Measurements from ENCODE around the gene EHD1.

Gene EHD1

DNA sequence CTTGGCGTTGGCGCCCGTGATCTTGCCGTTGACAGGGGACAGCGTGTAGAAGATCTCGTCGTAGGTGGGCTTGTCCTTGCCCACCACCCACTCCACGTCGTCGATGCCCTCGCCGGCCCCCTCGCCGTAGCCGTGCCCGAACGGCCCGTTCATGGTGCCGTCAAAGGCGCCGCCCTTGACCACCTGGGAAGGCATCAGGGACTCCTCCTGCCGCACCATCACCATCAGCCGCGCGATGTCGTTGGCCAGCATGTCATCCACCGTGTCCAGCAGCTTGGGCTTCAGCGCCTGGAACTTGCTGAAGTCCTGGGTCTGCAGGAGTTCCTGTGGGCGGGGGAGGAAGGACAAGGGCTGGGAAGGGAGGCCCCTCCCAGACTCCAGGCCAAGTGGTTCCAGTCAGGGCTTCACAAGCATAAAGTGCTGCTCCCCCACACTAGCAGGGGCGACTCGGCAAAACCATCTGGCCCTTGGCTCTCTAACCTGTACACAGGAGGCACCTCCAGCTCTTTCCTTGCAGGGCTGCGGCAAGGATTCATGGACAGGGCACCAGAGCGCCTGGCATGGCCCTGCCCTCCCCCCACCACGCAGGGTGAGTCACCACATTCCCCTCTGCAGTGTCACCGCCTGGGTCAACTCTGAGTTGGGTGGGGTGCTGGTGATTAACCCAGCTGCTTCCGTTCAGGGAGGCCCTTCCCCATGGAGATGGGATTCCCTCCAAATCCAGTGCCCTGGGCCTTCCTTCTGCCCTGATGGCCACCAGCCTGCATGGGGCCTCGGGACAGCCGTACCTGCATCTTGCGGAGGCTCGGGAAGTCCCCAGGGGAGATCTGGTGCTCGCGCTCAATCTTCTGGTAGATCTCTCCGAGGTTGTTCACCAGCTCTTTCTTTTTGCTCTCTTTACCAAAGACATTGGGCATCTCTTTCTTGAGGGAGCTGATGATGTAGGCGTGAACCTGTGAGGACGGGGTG lies 23.6 kb downstream of the EHD1 start:
- TF ChIP-seq, protein P1, sequence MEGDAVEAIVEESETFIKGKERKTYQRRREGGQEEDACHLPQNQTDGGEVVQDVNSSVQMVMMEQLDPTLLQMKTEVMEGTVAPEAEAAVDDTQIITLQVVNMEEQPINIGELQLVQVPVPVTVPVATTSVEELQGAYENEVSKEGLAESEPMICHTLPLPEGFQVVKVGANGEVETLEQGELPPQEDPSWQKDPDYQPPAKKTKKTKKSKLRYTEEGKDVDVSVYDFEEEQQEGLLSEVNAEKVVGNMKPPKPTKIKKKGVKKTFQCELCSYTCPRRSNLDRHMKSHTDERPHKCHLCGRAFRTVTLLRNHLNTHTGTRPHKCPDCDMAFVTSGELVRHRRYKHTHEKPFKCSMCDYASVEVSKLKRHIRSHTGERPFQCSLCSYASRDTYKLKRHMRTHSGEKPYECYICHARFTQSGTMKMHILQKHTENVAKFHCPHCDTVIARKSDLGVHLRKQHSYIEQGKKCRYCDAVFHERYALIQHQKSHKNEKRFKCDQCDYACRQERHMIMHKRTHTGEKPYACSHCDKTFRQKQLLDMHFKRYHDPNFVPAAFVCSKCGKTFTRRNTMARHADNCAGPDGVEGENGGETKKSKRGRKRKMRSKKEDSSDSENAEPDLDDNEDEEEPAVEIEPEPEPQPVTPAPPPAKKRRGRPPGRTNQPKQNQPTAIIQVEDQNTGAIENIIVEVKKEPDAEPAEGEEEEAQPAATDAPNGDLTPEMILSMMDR (conservative IDR thresholded peaks at IDR 0.05; ENCODE audit: low read depth) = no peak
- H3K27ac ChIP-seq = peak overlapping the region; percentile 99
- ChIA-PET CTCF (interaction anchor here (0.6 to 2.8 kb wide), 3 partner anchors 24 to 159 kb away, joined by 3 to 12 read pairs (median 5); partner anchors contain the start of gene ARL2), POLR2A (ENCODE audit: low non-redundant PET) (interaction anchor here (0.6 to 1.7 kb wide), 3 partner anchors 15 to 641 kb away, joined by 4 to 7 read pairs (median 6); no protein-coding TSS in a partner anchor)
- peak; percentile 96 for DNase-seq (ENCODE audit: low spot score)

DNA sequence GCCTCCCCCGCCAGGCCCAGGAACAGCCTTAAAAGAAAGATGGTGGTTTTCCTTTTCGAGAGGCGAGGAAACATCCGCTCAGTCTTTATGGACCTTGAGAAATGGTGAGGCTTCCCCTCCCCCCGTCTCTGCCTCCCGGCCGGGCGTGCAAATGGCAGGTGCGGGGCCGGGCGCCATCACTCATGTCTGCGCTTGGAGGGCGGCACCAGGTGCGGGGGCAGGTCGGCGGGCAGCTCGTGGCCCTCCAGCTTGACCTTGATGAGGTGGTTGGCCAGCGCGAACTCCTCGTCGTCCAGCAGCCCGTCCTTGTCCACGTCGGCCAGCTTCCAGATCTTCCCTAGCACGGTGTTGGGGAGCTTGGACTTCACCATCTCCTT lies 24.3 kb downstream of the EHD1 start:
- CTCF ChIA-PET = interaction anchor here (2.8 kb wide), 1 partner anchor 34 kb away, joined by 12 read pairs; no protein-coding TSS in a partner anchor
- H3K27ac ChIP-seq = peak overlapping the region; percentile 99
- POLR2A ChIA-PET (ENCODE audit: low non-redundant PET) = interaction anchor here (1.7 kb wide), 1 partner anchor 23 kb away, joined by 7 read pairs; no protein-coding TSS in a partner anchor

DNA sequence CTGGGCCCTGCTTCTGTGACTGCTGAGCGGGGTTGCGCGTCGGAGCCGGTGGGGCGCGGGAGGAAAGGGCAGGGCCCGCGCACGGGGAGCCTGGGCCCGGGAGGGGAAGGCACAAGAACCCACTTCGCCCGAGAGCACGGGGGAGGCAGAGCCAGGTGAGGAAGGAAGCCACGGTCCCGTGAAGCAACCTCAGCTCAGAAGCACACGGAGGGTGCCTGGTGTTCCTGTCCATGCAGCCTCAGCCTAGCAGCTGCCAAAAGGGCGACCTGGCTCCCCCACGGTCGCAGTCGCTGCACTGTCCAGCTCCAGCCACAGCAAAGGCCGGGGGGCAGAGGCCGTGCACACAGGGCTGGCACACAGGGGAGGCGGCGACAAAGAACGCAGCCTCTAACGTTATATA lies 24.7 kb downstream of the EHD1 start:
- TF ChIP-seq, protein P1 (conservative IDR thresholded peaks at IDR 0.05; ENCODE audit: low read depth) = no peak
- POLR2A ChIA-PET (ENCODE audit: low non-redundant PET) = interaction anchor here (1.7 kb wide), 1 partner anchor 23 kb away, joined by 7 read pairs; no protein-coding TSS in a partner anchor
- CTCF ChIA-PET = interaction anchor here (1.4 to 2.8 kb wide), 2 partner anchors 34 to 143 kb away, joined by 4 to 12 read pairs; partner anchors contain the start of gene BATF2
- H3K27ac ChIP-seq = peak overlapping the region; percentile 99
- no peak for DNase-seq (ENCODE audit: low spot score)

More for the DNA sequence above, 24.3 kb downstream of the EHD1 start:
- DNase-seq (ENCODE audit: low spot score) = no peak
- TF ChIP-seq, protein P1 (conservative IDR thresholded peaks at IDR 0.05; ENCODE audit: low read depth) = no peak

DNA sequence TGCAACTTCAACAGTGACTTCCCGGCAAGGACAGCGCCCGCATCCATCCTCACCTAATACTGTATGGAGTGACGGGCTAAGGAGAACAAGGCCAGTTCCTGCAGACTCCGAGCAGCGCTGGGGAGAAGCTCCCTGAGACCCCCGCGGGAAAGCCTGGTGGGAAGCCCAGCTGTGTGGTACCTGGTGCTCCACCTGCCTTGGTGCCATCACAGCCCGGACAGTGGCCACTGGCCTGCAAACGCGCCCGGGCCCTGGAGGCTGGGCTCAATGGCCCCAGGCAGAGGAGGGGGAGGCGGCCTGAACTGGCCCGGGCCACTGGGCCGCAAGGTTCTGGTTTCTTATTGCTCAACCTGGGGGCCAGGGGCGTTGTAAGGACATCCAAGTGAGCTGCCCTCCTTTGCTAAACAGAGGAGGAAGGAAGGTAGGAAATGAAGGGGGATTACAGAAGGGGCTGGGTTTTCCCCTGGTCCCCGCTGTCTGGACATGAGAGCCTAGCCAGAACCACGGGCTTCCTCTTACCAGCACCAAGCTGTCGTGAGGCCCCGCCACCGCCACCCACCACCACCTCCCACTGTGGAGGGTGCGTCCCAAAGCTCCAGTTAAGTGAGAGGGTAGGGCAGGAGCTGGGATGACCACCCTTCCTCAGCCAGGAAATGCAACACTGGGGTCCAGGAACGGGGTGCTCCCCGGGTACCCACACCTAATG lies 25.5 kb downstream of the EHD1 start:
- CTCF ChIA-PET = interaction anchor here (0.5 to 2.8 kb wide), 5 partner anchors 16 to 161 kb away, joined by 3 to 12 read pairs (median 4); partner anchors contain the start of genes ARL2 and BATF2
- H3K27ac ChIP-seq = peak overlapping the region; percentile 99
- POLR2A ChIA-PET (ENCODE audit: low non-redundant PET) = no interaction called here
- TF ChIP-seq, protein P1 (conservative IDR thresholded peaks at IDR 0.05; ENCODE audit: low read depth) = no peak
- no peak for DNase-seq (ENCODE audit: low spot score)

DNA sequence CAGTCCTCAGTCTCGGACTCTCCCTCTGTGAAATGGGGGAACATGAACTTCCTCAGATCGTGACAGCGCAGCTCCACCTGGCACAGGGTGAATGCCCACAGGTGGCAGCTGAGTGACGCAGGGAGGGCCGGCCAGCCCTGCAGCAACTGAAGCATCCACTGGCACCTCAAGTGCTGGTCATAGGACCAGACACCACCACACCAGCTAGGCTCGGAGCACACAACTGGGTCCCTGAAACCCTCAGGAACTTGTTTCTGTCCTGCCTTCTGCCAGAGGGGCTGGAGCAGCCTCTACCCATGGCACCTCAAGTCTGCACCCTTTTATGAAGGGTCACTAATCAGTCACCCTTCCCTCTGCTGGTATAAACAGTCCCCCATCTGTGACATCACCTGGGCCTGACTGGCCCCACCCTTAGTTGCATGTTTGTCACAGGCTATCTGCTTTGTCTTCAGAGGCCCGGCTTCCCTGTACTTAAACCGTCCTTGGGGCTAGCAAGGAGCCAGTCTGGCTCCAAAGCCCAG lies 26.5 kb downstream of the EHD1 start:
- CTCF ChIA-PET = interaction anchor here (0.6 to 1.7 kb wide), 4 partner anchors 26 to 162 kb away, joined by 3 to 5 read pairs (median 3); partner anchors contain the start of genes ARL2 and EHD1
- DNase-seq (ENCODE audit: low spot score) = no peak
- TF ChIP-seq, protein P1 (conservative IDR thresholded peaks at IDR 0.05; ENCODE audit: low read depth) = no peak
- POLR2A ChIA-PET (ENCODE audit: low non-redundant PET) = no interaction called here
- peak overlapping the region; percentile 99 for H3K27ac ChIP-seq
